Sigmoid colon (tissue), 3 donors: ENCODE data around the gene TMEM135.
"Not testable (repeated sequence)": the region's sequence is repeated elsewhere in the genome, so short reads cannot be mapped to it uniquely, and the experiment has no call there.

Experiments
- POLR2A ChIP-seq, 2 donors: fragments of 450-650 bp; IDR thresholded peaks; one replicate each; pipeline ENCODE4 v1.6.1; 2016; ENCODE audit warnings: antibody characterized with exemption in 2 of 2, mild to moderate bottlenecking in 2 of 2, moderate library complexity in 2 of 2
- TF ChIP-seq, protein P1 (sequence below), 4 experiments: fragments of 450-650 bp in 3 of 4; fragments of 200-600 bp in 1 of 4; IDR thresholded peaks; one replicate each; pipeline ENCODE4 v1.5.1; 2016 to 2019; ENCODE audit warnings: antibody characterized with exemption in 4 of 4, mild to moderate bottlenecking in 3 of 4, moderate library complexity in 2 of 4

DNA sequence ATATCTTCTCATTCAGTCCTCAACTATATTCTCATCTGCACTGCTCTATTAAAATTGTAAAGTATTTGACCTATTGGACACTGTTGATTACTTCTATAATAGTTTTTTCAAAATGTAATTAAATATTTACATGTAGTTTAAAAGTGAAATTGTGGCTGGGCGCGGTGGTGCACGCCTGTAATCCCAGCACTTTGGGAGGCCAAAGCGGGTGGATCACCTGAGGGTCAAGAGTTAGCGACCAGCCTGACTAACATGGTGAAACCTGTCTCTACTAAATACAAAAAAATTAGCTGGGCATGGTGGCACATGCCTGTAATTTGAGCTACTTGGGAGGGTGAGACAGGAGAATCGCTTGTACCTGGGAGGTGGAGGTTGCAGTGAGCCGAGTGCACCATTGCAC, 112.0 kb downstream of the TMEM135 start:
- TF ChIP-seq, protein P1, sequence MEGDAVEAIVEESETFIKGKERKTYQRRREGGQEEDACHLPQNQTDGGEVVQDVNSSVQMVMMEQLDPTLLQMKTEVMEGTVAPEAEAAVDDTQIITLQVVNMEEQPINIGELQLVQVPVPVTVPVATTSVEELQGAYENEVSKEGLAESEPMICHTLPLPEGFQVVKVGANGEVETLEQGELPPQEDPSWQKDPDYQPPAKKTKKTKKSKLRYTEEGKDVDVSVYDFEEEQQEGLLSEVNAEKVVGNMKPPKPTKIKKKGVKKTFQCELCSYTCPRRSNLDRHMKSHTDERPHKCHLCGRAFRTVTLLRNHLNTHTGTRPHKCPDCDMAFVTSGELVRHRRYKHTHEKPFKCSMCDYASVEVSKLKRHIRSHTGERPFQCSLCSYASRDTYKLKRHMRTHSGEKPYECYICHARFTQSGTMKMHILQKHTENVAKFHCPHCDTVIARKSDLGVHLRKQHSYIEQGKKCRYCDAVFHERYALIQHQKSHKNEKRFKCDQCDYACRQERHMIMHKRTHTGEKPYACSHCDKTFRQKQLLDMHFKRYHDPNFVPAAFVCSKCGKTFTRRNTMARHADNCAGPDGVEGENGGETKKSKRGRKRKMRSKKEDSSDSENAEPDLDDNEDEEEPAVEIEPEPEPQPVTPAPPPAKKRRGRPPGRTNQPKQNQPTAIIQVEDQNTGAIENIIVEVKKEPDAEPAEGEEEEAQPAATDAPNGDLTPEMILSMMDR (IDR thresholded peaks at IDR 0.05), result not testable (repeated sequence)
- not testable (repeated sequence) for TF ChIP-seq POLR2A (IDR thresholded peaks at IDR 0.05)
